ENCODE measurements around the gene EGFR.

EGFR gene

GRCh38 chr7:55177589-55178261 lies 158.9 kb downstream of the EGFR start:
- no peak overlapping the region for H3K4me3 ChIP-seq (ENCODE audit: low read depth, low read length)
- DNase-seq (ENCODE audit: low read depth): peak; percentile 88

GRCh38 chr7:55178292-55178862 lies 159.6 kb downstream of the EGFR start:
- DNase-seq (ENCODE audit: low read depth): no peak
- no peak for TF ChIP-seq CTCF (IDR thresholded peaks at IDR 0.05; ENCODE audit: control insufficient read depth, extremely low read depth, insufficient read depth)
- no peak overlapping the region for H3K4me3 ChIP-seq (ENCODE audit: low read depth, low read length)

More at GRCh38 chr7:55177589-55178261, 158.9 kb downstream of the EGFR start:
- TF ChIP-seq CTCF (IDR thresholded peaks at IDR 0.05; ENCODE audit: control insufficient read depth, extremely low read depth, insufficient read depth): no peak

GRCh38 chr7:55178863-55179773 lies 160.3 kb downstream of the EGFR start:
- no peak for TF ChIP-seq CTCF (IDR thresholded peaks at IDR 0.05; ENCODE audit: control insufficient read depth, extremely low read depth, insufficient read depth)
- DNase-seq (ENCODE audit: low read depth): no peak
- H3K4me3 ChIP-seq (ENCODE audit: low read depth, low read length): no peak overlapping the region

GRCh38 chr7:55179931-55180682 lies 161.3 kb downstream of the EGFR start:
- no peak overlapping the region for H3K4me3 ChIP-seq (ENCODE audit: low read depth, low read length)
- no peak for TF ChIP-seq CTCF (IDR thresholded peaks at IDR 0.05; ENCODE audit: control insufficient read depth, extremely low read depth, insufficient read depth)
- no peak for DNase-seq (ENCODE audit: low read depth)

- H3K4me3 ChIP-seq (ENCODE audit: low read depth, low read length): peak overlapping the region; percentile 42
- TF ChIP-seq CTCF (IDR thresholded peaks at IDR 0.05; ENCODE audit: control insufficient read depth, extremely low read depth, insufficient read depth): peak; percentile 85
Measured at GRCh38 chr7:55180963-55181542, 162.2 kb downstream of the EGFR start.

GRCh38 chr7:55181762-55182161 lies 162.9 kb downstream of the EGFR start:
- H3K4me3 ChIP-seq (ENCODE audit: low read depth, low read length): peak overlapping the region; percentile 42
- no peak for DNase-seq (ENCODE audit: low read depth)
- 0 out of 2 replicates have a peak, but pooled peaks have one; percentile 1 for TF ChIP-seq CTCF (IDR thresholded peaks at IDR 0.05; ENCODE audit: control insufficient read depth, extremely low read depth, insufficient read depth)

More at GRCh38 chr7:55180963-55181542, 162.2 kb downstream of the EGFR start:
- peak; percentile 98 for DNase-seq (ENCODE audit: low read depth)

Measured in LNCaP clone FGC (cell line).